Liver (tissue), 9 donors: ENCODE measurements around the gene VEPH1. TPM values are rescaled to one million over a fixed set of nuclear protein-coding genes. Genes with fewer than 3 reads are reported as not detected.
"Not testable (repeated sequence)": the region's sequence is repeated elsewhere in the genome, so short reads cannot be mapped to it uniquely, and the experiment has no call there.

Source experiments
- DNase-seq: peaks from one replicate; pipeline ENCODE4 v3.0.0-alpha.2; 2017; ENCODE audit warnings: low spot score
- H3K27ac ChIP-seq, 2 donors: one replicate each; pipeline ENCODE4 v1.7.0; 2013; ENCODE audit warnings: inconsistent platforms in 2 of 2, low read length in 2 of 2, control low read depth in 1 of 2, low read depth in 1 of 2, mild to moderate bottlenecking in 1 of 2
- H3K27me3 ChIP-seq, 4 donors: one replicate each; pipeline versions ENCODE4 v1.6.1 to v1.7.0; 2013; ENCODE audit warnings: low read length in 3 of 4, inconsistent platforms in 1 of 4, mild to moderate bottlenecking in 1 of 4, moderate library complexity in 1 of 4; ENCODE audit not compliant: control insufficient read depth in 4 of 4, insufficient read depth in 4 of 4
- H3K36me3 ChIP-seq, 4 donors: one replicate each; pipeline versions ENCODE4 v1.6.1 to v1.7.0; 2013; ENCODE audit warnings: low read length in 3 of 4, mild to moderate bottlenecking in 3 of 4, low read depth in 1 of 4, moderate library complexity in 1 of 4; ENCODE audit not compliant: control insufficient read depth in 4 of 4, insufficient read depth in 3 of 4
- H3K4me1 ChIP-seq, 4 donors: one replicate each; pipeline versions ENCODE4 v1.6.1 to v1.7.0; 2013; ENCODE audit warnings: low read length in 3 of 4, mild to moderate bottlenecking in 3 of 4, moderate library complexity in 1 of 4; ENCODE audit not compliant: control insufficient read depth in 4 of 4, insufficient read depth in 4 of 4
- H3K4me3 ChIP-seq, 3 donors: one replicate each; pipeline versions ENCODE4 v1.6.1 to v1.7.0; 2013; ENCODE audit warnings: low read length in 3 of 3, control low read depth in 1 of 3, low read depth in 1 of 3, mild to moderate bottlenecking in 1 of 3
- H3K9ac ChIP-seq, 2 donors: one replicate each; pipeline ENCODE4 v1.7.0; 2013; ENCODE audit warnings: low read length in 2 of 2, mild to moderate bottlenecking in 2 of 2, moderate library complexity in 2 of 2, control low read depth in 1 of 2, low read depth in 1 of 2
- H3K9me3 ChIP-seq, 4 donors: one replicate each; pipeline versions ENCODE4 v1.6.1 to v1.7.0; 2013; ENCODE audit warnings: low read length in 3 of 4; ENCODE audit not compliant: control insufficient read depth in 4 of 4
- FOXA1 ChIP-seq: IDR thresholded peaks from 2 replicates; pipeline ENCODE4 v1.6.1; 2016; ENCODE audit warnings: antibody characterized with exemption
- FOXA2 ChIP-seq: IDR thresholded peaks from 2 replicates; pipeline ENCODE4 v1.6.1; 2016; ENCODE audit warnings: antibody characterized with exemption
- GABPA ChIP-seq, 2 donors: IDR thresholded peaks in 1 of 2; conservative IDR thresholded peaks in 1 of 2; 2 replicates each; pipeline ENCODE4 v1.6.1; 2016; ENCODE audit warnings: antibody characterized with exemption in 2 of 2, mild to moderate bottlenecking in 1 of 2, moderate library complexity in 1 of 2
- HNF4A ChIP-seq, 2 donors: conservative IDR thresholded peaks; 2 replicates each; pipeline ENCODE4 v1.6.1; 2016; ENCODE audit warnings: antibody characterized with exemption in 2 of 2, mild to moderate bottlenecking in 2 of 2
- HNF4G ChIP-seq: IDR thresholded peaks from 2 replicates; pipeline ENCODE4 v1.6.1; 2016; ENCODE audit warnings: antibody characterized with exemption
- NR2F2 ChIP-seq: IDR thresholded peaks from 2 replicates; pipeline ENCODE4 v1.6.1; 2016; ENCODE audit warnings: antibody characterized with exemption
- RAD21 ChIP-seq, 2 donors: IDR thresholded peaks; 2 replicates each; pipeline ENCODE4 v1.6.1; 2016; ENCODE audit warnings: antibody characterized with exemption in 2 of 2, mild to moderate bottlenecking in 2 of 2
- RXRA ChIP-seq, 2 donors: IDR thresholded peaks; 2 replicates each; pipeline ENCODE4 v1.6.1; 2017 to 2018; ENCODE audit warnings: antibody characterized with exemption in 2 of 2, mild to moderate bottlenecking in 1 of 2
- SP1 ChIP-seq: IDR thresholded peaks from 2 replicates; pipeline ENCODE4 v1.6.1; 2018; ENCODE audit warnings: antibody characterized with exemption, mild to moderate bottlenecking
- TAF1 ChIP-seq: conservative IDR thresholded peaks from 2 replicates; pipeline ENCODE4 v1.6.1; 2016; ENCODE audit warnings: antibody characterized with exemption, mild to moderate bottlenecking
- YY1 ChIP-seq: IDR thresholded peaks from 2 replicates; pipeline ENCODE4 v1.6.1; 2016; ENCODE audit warnings: antibody characterized with exemption, mild to moderate bottlenecking
- WGBS: extraction: QIAGEN DNeasy Blood & Tissue Kit; methylation state at CpG from one replicate; pipeline ENCODE4 v1.1.7; 2013; 5-methylcytosine and 5-hydroxymethylcytosine counted together
- polyA plus RNA-seq, 2 donors: library from polyadenylated mRNA; stranded (reverse) in 1 of 2; unstranded in 1 of 2; fragments of 200-250 nt in 1 of 2; fragments of >200 nt in 1 of 2; fragmentation: Nextera tagmentation in 1 of 2; extraction: Ambion mirVana in 1 of 2; gene quantifications; one replicate each; pipeline versions ENCODE4 v1.2.1 to v1.2.3, GENCODE V29; 2013 to 2015
- total RNA-seq, 2 donors: library from RNA; depleted of rRNA; stranded (reverse); fragments of >200 nt; gene quantifications; one replicate each; pipeline ENCODE4 v1.2.3, GENCODE V29; 2014
- TF ChIP-seq, protein P1 (sequence below): IDR thresholded peaks from 2 replicates; pipeline ENCODE4 v1.6.1; 2016; ENCODE audit warnings: antibody characterized with exemption
- TF ChIP-seq, protein P2 (sequence below): fragments of 150-350 bp; IDR thresholded peaks from 2 replicates; pipeline ENCODE4 v1.5.1; 2017; ENCODE audit warnings: improper control_type of control experiment, low read depth, low read length; ENCODE audit not compliant: missing input control
- donor health status: healthy.
- donor health status: healthy.
- donor health status: healthy.
- donor health status: healthy.
- donor health status: healthy.

VEPH1 gene
- total and polyA plus RNA-seq, 4 donors: 0.60 to 3.3 (median 1.2) TPM

DNA sequence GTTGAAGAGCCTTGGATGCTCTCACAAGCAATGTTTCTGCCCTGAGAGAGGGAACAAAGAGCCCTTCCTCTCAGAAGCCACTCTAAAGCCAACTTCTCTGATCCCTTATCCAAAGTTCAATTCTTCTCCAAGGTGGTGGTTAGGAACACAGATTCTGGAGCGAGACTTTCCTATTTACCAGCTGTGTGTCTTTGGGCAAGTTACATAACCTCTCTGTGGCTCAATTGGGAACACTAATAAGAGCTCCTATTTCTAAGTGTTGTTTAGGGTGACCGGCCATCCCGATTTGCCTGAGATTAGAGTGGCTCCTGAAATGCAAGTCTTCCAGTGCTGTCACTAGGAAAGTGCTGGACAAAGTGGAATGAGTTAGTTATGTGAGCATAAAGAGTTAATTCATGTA lies 175.4 kb downstream of the VEPH1 start:
- no peak for DNase-seq

DNA sequence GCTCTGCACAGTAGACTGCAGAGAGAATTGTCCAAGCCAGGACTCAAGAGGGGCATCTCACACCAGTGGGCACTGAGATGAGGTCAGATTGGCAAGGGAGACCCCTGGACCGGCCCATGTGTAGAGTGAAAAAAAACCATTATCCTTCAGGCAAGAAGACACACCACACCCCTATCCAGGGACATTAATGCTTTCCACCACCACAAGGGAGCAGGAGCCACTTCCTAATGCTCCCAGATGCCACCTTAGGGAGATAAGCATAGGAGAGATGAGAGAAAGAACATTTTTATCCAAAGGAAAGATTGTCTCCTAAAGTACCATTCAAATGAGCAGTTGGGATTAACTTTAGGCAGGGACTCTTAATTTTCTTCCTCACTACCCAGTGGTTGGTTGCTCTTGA lies 176.2 kb downstream of the VEPH1 start:
- Histone ChIP-seq H3K27me3 (no peaks in the 10 kb centered on the region), H3K9ac (no peak overlapping the region)
- 78% methylated on average over 1 of the region's 1 CpG for WGBS

More for the DNA sequence above, 175.4 kb downstream of the VEPH1 start:
- no peaks in the 10 kb centered on the region for H3K9me3 ChIP-seq
- no peaks in the 10 kb centered on the region for H3K36me3 ChIP-seq
- 86% methylated on average over 3 of the region's 3 CpGs for WGBS
- no peak overlapping the region for H3K9ac ChIP-seq
- no peak overlapping the region for H3K27ac ChIP-seq
- peaks cover 0 to 2% (median 0%) of the 10 kb centered on the region in 4 donors for H3K4me1 ChIP-seq
- TF ChIP-seq, protein P1, sequence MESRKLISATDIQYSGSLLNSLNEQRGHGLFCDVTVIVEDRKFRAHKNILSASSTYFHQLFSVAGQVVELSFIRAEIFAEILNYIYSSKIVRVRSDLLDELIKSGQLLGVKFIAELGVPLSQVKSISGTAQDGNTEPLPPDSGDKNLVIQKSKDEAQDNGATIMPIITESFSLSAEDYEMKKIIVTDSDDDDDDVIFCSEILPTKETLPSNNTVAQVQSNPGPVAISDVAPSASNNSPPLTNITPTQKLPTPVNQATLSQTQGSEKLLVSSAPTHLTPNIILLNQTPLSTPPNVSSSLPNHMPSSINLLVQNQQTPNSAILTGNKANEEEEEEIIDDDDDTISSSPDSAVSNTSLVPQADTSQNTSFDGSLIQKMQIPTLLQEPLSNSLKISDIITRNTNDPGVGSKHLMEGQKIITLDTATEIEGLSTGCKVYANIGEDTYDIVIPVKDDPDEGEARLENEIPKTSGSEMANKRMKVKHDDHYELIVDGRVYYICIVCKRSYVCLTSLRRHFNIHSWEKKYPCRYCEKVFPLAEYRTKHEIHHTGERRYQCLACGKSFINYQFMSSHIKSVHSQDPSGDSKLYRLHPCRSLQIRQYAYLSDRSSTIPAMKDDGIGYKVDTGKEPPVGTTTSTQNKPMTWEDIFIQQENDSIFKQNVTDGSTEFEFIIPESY: no peak
- no peak for TF ChIP-seq RAD21 (IDR thresholded peaks at IDR 0.05)
- no peak for TF ChIP-seq NR2F2
- TF ChIP-seq GABPA (IDR thresholded peaks at IDR 0.05 in 1 of 2, conservative IDR thresholded peaks at IDR 0.05 in 1 of 2): no peak
- H3K27me3 ChIP-seq: no peaks in the 10 kb centered on the region
- H3K4me3 ChIP-seq: no peak overlapping the region

DNA sequence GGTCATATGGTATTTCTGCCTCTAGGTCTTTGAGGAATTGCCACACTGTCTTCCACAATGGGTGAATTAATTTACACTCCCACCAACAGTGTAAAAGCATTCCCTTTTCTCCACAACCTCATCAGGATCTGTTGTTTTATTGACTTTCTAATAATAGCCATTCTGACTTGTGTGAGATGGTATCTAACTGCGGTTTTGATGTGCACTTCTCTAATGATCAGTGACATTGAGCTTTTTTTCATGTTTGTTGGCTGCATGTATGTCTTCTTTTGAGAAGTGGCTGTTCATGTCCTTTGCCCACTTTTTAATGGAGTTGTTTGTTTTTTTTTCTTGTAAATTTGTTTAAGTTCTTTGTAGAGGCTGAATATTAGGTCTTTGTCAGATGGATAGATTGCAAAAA lies 178.3 kb downstream of the VEPH1 start:
- H3K9ac ChIP-seq, H3K27ac ChIP-seq, H3K36me3 ChIP-seq, H3K4me1 ChIP-seq, H3K4me3 ChIP-seq, DNase-seq, H3K9me3 ChIP-seq, H3K27me3 ChIP-seq: not testable (repeated sequence)
- 96% methylated on average over 1 of the region's 1 CpG for WGBS

More for the DNA sequence above, 176.2 kb downstream of the VEPH1 start:
- no peak overlapping the region for H3K27ac ChIP-seq
- peaks cover 0 to 2% (median 0%) of the 10 kb centered on the region in 4 donors for H3K4me1 ChIP-seq
- H3K4me3 ChIP-seq: no peak overlapping the region
- no peaks in the 10 kb centered on the region for H3K9me3 ChIP-seq
- H3K36me3 ChIP-seq: no peaks in the 10 kb centered on the region
- TF ChIP-seq HNF4G (no peak), RAD21 (IDR thresholded peaks at IDR 0.05) (no peak), FOXA2 (no peak), RXRA (IDR thresholded peaks at IDR 0.05) (no peak), NR2F2 (no peak), GABPA (IDR thresholded peaks at IDR 0.05 in 1 of 2, conservative IDR thresholded peaks at IDR 0.05 in 1 of 2) (no peak), YY1 (no peak), TAF1 (no peak), HNF4A (conservative IDR thresholded peaks at IDR 0.05) (no peak), FOXA1 (no peak), SP1 (no peak)
- TF ChIP-seq, protein P2, sequence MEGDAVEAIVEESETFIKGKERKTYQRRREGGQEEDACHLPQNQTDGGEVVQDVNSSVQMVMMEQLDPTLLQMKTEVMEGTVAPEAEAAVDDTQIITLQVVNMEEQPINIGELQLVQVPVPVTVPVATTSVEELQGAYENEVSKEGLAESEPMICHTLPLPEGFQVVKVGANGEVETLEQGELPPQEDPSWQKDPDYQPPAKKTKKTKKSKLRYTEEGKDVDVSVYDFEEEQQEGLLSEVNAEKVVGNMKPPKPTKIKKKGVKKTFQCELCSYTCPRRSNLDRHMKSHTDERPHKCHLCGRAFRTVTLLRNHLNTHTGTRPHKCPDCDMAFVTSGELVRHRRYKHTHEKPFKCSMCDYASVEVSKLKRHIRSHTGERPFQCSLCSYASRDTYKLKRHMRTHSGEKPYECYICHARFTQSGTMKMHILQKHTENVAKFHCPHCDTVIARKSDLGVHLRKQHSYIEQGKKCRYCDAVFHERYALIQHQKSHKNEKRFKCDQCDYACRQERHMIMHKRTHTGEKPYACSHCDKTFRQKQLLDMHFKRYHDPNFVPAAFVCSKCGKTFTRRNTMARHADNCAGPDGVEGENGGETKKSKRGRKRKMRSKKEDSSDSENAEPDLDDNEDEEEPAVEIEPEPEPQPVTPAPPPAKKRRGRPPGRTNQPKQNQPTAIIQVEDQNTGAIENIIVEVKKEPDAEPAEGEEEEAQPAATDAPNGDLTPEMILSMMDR: no peak
- no peak for DNase-seq
